ENCODE data around the gene TAPBP. TPM values are rescaled to one million over a fixed set of nuclear protein-coding genes. Genes with fewer than 3 reads are reported as not detected.
A peak's percentile ranks its signal among the peaks of the same experiment; 100 is the strongest.

The TAPBP gene
- total and polyA plus RNA-seq, 7 donors, result 7.8 to 114 (median 45.7) TPM

DNA sequence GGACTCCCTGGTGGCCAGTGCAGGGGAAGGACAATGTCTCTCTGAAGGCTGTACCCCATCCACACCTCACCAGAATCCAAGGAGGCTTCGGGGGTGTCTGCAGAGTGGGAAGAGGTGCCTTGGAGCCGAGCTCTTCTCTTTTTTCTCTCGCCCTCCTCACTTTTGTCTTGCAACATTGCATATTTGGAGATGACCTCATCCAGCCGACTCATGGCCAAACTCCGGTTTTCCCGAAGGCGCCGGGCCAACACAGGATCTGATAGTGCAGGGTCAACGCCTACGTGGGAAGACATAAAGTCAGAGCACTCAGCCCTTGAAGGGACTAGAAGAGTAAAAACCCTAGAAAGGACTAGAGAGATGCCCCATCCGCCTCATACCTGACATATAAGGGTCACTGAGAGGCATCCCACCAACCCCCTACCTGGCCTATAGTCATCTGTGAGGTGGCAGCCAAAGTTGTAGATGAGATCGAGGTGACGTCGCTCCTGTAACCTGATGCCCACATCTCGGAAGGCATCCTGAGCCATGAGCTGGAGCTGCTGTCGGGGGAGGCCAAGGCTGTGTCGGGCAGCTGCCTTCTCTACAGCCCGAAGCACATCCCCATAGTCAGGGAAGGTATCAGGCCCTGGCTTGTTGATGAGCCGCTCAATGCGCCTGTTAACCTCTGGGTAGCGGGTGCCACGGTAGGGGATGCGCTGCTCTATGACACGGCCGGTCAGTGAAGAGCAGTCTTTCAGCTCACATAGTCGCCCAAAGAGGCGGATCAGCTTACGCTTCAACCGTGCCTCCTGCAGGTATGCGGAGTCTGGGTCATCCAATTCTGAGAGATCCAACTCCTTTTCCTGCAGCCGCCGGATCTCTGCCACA is 6.7 kb upstream of the TAPBP start:
- no peak for TF ChIP-seq EP300 (IDR thresholded peaks at IDR 0.05)
- no peak for TF ChIP-seq POLR2A (IDR thresholded peaks at IDR 0.05)
- TF ChIP-seq POLR2AphosphoS5 (IDR thresholded peaks at IDR 0.05), result no peak
- TF ChIP-seq, protein P1, sequence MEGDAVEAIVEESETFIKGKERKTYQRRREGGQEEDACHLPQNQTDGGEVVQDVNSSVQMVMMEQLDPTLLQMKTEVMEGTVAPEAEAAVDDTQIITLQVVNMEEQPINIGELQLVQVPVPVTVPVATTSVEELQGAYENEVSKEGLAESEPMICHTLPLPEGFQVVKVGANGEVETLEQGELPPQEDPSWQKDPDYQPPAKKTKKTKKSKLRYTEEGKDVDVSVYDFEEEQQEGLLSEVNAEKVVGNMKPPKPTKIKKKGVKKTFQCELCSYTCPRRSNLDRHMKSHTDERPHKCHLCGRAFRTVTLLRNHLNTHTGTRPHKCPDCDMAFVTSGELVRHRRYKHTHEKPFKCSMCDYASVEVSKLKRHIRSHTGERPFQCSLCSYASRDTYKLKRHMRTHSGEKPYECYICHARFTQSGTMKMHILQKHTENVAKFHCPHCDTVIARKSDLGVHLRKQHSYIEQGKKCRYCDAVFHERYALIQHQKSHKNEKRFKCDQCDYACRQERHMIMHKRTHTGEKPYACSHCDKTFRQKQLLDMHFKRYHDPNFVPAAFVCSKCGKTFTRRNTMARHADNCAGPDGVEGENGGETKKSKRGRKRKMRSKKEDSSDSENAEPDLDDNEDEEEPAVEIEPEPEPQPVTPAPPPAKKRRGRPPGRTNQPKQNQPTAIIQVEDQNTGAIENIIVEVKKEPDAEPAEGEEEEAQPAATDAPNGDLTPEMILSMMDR (IDR thresholded peaks at IDR 0.05), result no peak
- no peak overlapping the region for H3K4me3 ChIP-seq
- WGBS, 2 donors, result 88 to 90% methylated on average over 32 of the region's 32 CpGs
- peaks cover 0 to 70% (median 56%) of the 10 kb centered on the region in 4 donors for H3K4me1 ChIP-seq
- H3K36me3 ChIP-seq, result peaks cover 14 to 30% (median 22%) of the 10 kb centered on the region in 4 donors
- H3K27me3 ChIP-seq, result no peaks in the 10 kb centered on the region
- DNase-seq, result peak; percentile 82
- peak overlapping the region; percentile 20 to 46 (median 34) for H3K27ac ChIP-seq
- intact Hi-C loops (cut with DNase I), result no loop called here
- no peaks in the 10 kb centered on the region for H3K9me3 ChIP-seq

DNA sequence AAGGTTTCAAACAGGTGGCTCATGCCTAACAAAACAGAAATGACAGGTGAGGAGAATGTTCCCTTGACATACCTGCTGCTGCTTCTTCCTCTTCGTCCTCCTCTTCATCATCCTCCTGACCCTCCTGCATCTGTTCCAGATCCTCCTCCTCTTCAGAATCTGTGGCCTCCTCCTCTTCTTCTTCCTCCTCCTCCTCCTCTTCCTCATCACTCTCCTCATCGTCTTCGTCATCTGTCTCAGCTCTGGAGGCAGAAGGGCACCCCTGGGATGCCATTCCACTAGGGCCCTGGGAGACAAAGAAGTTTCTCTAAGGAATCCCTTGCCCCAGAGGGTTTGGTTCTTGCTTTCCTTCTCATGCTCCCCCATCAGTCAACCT is 6.0 kb upstream of the TAPBP start:
- H3K4me1 ChIP-seq, result peaks cover 0 to 76% (median 62%) of the 10 kb centered on the region in 4 donors
- peak overlapping the region; percentile 20 to 46 (median 34) for H3K27ac ChIP-seq

DNA sequence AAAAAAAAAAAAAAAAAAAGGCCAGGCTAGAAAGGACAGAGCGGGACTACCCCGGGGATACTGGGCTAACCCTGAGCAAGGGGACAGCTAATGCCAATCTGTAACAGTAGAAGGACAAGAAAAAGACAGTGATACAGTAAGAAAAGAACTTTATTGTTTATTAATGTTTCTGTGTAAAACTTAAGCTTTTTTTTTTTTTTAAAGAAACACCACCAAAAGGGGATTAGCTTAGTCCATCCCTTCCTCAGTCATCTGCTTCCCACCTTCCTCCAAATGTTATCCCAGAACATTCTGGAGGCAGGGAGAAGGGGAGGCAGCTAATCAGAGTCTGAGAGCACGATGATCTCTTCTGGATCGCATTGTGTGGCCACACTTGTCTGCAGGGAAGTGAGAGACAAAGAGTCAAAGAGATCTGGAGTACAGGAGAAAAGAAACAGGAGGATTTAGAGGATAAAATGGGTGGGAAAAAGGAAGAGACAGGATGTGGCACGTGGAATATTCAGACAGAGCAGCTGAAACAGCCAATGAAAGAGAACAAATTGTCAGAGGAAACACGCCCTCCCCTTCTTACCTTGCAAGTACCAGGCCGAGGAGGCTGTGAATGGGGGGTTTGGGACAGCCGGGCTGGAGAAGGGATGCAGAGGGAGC is 4.7 kb upstream of the TAPBP start:
- WGBS, 2 donors, result 55 to 72% methylated on average over 8 of the region's 8 CpGs
- peak overlapping the region; percentile 84 to 87 (median 84) for H3K27ac ChIP-seq
- H3K9me3 ChIP-seq, result no peaks in the 10 kb centered on the region
- H3K4me3 ChIP-seq, result peak overlapping the region in 3 of 4 donors; percentile 51 to 59 (median 57)
- peaks cover 0 to 74% (median 62%) of the 10 kb centered on the region in 4 donors for H3K4me1 ChIP-seq
- intact Hi-C loops (cut with DNase I), result loop anchor here (5.0 kb wide), 1 partner anchor 109 kb away; no protein-coding TSS in a partner anchor
- peaks cover 14 to 30% (median 22%) of the 10 kb centered on the region in 4 donors for H3K36me3 ChIP-seq
- no peak for DNase-seq
- H3K27me3 ChIP-seq, result no peaks in the 10 kb centered on the region
- TF ChIP-seq, protein P1 (IDR thresholded peaks at IDR 0.05), result no peak
- TF ChIP-seq POLR2A (IDR thresholded peaks at IDR 0.05) (no peak), EP300 (IDR thresholded peaks at IDR 0.05) (no peak), POLR2AphosphoS5 (IDR thresholded peaks at IDR 0.05) (no peak)

More for the DNA sequence above, 6.0 kb upstream of the TAPBP start:
- TF ChIP-seq POLR2A (IDR thresholded peaks at IDR 0.05) (no peak), POLR2AphosphoS5 (IDR thresholded peaks at IDR 0.05) (no peak), EP300 (IDR thresholded peaks at IDR 0.05) (no peak)
- TF ChIP-seq, protein P1 (IDR thresholded peaks at IDR 0.05), result no peak
- Histone ChIP-seq H3K27me3 (no peaks in the 10 kb centered on the region), H3K4me3 (no peak overlapping the region), H3K9me3 (no peaks in the 10 kb centered on the region), H3K36me3 (peaks cover 14 to 30% (median 22%) of the 10 kb centered on the region in 4 donors)
- intact Hi-C loops (cut with DNase I), result loop anchor here (5.0 kb wide), 1 partner anchor 107 kb away; no protein-coding TSS in a partner anchor
- DNase-seq, result no peak
- WGBS, 2 donors, result 88 to 89% methylated on average over 3 of the region's 3 CpGs

DNA sequence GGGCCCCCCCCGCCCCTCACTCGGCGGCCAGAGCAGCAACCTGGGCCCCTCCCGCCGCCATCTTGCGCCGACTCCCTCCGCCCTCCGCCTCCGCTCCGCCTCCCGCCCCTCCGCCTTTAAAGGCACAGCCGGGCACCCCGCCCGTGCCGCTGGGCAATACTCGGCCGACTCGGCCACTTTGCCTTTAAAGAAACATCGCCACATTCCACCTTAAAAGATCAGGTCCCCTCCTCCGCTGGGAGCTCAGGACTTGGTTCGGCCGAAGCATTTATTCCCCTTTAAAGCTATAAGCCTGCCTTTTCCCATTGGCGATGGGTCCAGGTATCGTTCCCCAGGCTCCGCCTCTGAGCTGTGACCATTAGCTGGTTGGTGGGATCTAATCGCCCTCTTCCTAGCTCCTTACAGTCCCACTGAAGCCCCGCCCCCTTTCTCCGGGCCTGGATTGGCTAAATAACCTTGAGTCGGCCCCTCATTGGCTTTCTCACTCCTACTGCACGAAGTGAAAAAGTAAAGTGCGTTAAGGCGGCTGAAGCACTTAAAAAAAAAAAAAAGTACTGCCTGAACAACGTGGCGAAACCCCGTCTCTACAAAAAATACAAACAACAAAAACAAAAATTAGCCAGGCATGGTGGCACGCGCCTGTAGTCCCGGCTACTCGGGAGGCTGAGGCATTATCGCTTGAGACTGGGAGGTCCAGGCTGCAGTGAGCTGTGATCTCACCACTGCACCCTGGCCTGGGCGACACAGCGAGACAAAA is 4.0 kb upstream of the TAPBP start, which contains the start of gene ZBTB22:
Gene ZBTB22, minus strand, starts transcription at position 76 of the 757 bp plus-strand sequence. CDS start 828 bp downstream, outside the sequence.
- 1% methylated on average over 44 of the region's 44 CpGs for WGBS, 2 donors
- Histone ChIP-seq H3K4me3 (peak within 1 kb of the TSS; percentile 43 to 59 (median 54)), H3K9me3 (no peaks in the 10 kb centered on the region), H3K27ac (peak within 1 kb of the TSS; percentile 84 to 87 (median 84)), H3K4me1 (peaks cover 0 to 78% (median 62%) of the 10 kb centered on the region in 4 donors), H3K36me3 (peaks cover 14 to 30% (median 22%) of the 10 kb centered on the region in 4 donors), H3K27me3 (no peaks in the 10 kb centered on the region)
- intact Hi-C loops (cut with DNase I), result loop anchor here (5.0 kb wide), 1 partner anchor 109 kb away; no protein-coding TSS in a partner anchor
- TF ChIP-seq, protein P1 (IDR thresholded peaks at IDR 0.05), result no peak
- TF ChIP-seq POLR2AphosphoS5 (IDR thresholded peaks at IDR 0.05), result peak; percentile 57 to 79 (median 66)
- peak; percentile 100 for DNase-seq

All from sigmoid colon (tissue), 7 donors.